Ascending aorta (tissue), 2 donors: ENCODE measurements around the gene EPN2. TPM values are rescaled to one million over a fixed set of nuclear protein-coding genes. Genes with fewer than 3 reads are reported as not detected.

Experiments
- DNase-seq, 2 donors: peaks; one replicate each; pipeline ENCODE4 v3.0.0-alpha.2; 2019; ENCODE audit warnings: low spot score in 2 of 2
- H3K27ac ChIP-seq, 2 donors: fragments of 200-600 bp; sonication (generic); one replicate each; pipeline ENCODE4 v1.5.1; 2016 to 2017; ENCODE audit warnings: mild to moderate bottlenecking in 1 of 2
- H3K27me3 ChIP-seq: fragments of 200-600 bp; sonication (generic); one replicate; pipeline ENCODE4 v1.5.1; 2017
- H3K36me3 ChIP-seq, 2 donors: fragments of 200-600 bp; sonication (generic); one replicate each; pipeline ENCODE4 v1.5.1; 2016
- H3K4me1 ChIP-seq, 2 donors: fragments of 200-600 bp; sonication (generic); one replicate each; pipeline ENCODE4 v1.5.1; 2016 to 2017; ENCODE audit warnings: mild to moderate bottlenecking in 1 of 2
- H3K4me3 ChIP-seq, 2 donors: fragments of 200-600 bp; sonication (generic); one replicate each; pipeline ENCODE4 v1.5.1; 2016 to 2017; ENCODE audit warnings: mild to moderate bottlenecking in 1 of 2
- H3K9me3 ChIP-seq, 2 donors: fragments of 200-600 bp; sonication (generic); one replicate each; pipeline ENCODE4 v1.5.1; 2016
- CTCF ChIP-seq, 3 experiments: fragments of 200-600 bp in 2 of 3; fragments of 450-650 bp in 1 of 3; sonication (generic) in 2 of 3; IDR thresholded peaks; one replicate each; pipeline ENCODE4 v1.5.1; 2016 to 2019; ENCODE audit warnings: antibody characterized with exemption in 3 of 3, mild to moderate bottlenecking in 1 of 3, moderate library complexity in 1 of 3
- intact Hi-C: fragments of 100-400 bp; cut with DNase I; formaldehyde crosslinking; loops from one replicate; pipeline ENCODE4 v1.15.1; 2023
- total RNA-seq: library from RNA; depleted of rRNA; stranded (reverse); fragments of >200 nt; gene quantifications from one replicate; pipeline ENCODE4 v1.1.0, GENCODE V29; 2016

Gene EPN2
- total RNA-seq, 1 donor from 2014 or later = 51.0 TPM

GRCh38 chr17:19371259-19372010 lies 134.3 kb downstream of the EPN2 start:
- TF ChIP-seq CTCF (IDR thresholded peaks at IDR 0.05) = no peak
- H3K27me3 ChIP-seq = no peaks in the 10 kb centered on the region
- no peaks in the 10 kb centered on the region for H3K36me3 ChIP-seq
- H3K9me3 ChIP-seq = no peaks in the 10 kb centered on the region
- no peak overlapping the region for H3K4me3 ChIP-seq
- DNase-seq = no peak
- no peak overlapping the region for H3K27ac ChIP-seq
- no peaks in the 10 kb centered on the region for H3K4me1 ChIP-seq
- intact Hi-C loops = no loop called here

GRCh38 chr17:19372011-19372370 lies 134.8 kb downstream of the EPN2 start:
- DNase-seq = peak in 1 of 2 donors; percentile 28
- Histone ChIP-seq H3K4me3 (no peak overlapping the region), H3K36me3 (no peaks in the 10 kb centered on the region), H3K9me3 (no peaks in the 10 kb centered on the region), H3K27me3 (no peaks in the 10 kb centered on the region), H3K27ac (no peak overlapping the region), H3K4me1 (peaks cover 0 to 3% of the 10 kb centered on the region in 2 donors)
- no peak for TF ChIP-seq CTCF (IDR thresholded peaks at IDR 0.05)
- intact Hi-C loops = no loop called here

- Histone ChIP-seq H3K27ac (no peak overlapping the region), H3K4me3 (no peak overlapping the region), H3K4me1 (peaks cover 0 to 5% of the 10 kb centered on the region in 2 donors), H3K36me3 (no peaks in the 10 kb centered on the region), H3K27me3 (no peaks in the 10 kb centered on the region), H3K9me3 (no peaks in the 10 kb centered on the region)
- DNase-seq = no peak
- intact Hi-C loops = no loop called here
- no peak for TF ChIP-seq CTCF (IDR thresholded peaks at IDR 0.05)
These were observed 135.3 kb downstream of the EPN2 start for GRCh38 chr17:19372439-19372838.

DNA sequence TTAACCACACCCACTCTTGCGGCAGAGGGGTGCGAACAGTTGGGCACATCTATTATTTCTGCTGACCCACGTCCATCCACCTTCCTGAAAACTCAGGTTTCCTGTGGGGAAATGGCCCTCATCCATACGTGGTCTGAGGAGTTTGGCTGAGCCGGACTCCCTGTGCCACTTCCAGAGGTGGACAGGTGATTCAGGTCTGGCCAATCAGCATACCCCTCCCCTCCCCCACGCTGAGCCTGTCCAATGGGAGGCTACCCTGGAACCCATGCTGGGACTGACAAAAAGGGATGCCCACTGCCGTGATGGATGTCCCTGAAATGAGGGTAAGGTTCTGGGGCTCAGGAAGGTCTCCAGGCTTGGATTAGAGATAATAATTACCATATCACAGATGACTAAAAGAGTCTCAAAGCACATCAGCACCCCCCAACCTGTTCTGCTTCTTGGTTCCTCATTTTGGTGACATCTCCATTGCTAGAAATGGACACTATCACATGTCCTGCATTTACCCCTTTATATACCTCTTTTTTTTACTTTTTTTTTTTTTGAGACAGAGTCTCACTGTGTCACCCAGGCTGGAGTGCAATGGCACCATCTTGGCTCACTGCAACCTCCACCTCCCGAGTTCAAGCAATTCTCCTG lies 135.8 kb downstream of the EPN2 start:
- H3K4me1 ChIP-seq = peaks cover 0 to 5% of the 10 kb centered on the region in 2 donors
- H3K4me3 ChIP-seq = no peak overlapping the region
- TF ChIP-seq CTCF (IDR thresholded peaks at IDR 0.05) = no peak
- H3K9me3 ChIP-seq = no peaks in the 10 kb centered on the region
- no peak for DNase-seq
- no peaks in the 10 kb centered on the region for H3K36me3 ChIP-seq
- intact Hi-C loops = no loop called here
- no peak overlapping the region for H3K27ac ChIP-seq
- no peaks in the 10 kb centered on the region for H3K27me3 ChIP-seq

GRCh38 chr17:19374136-19374535 lies 137.0 kb downstream of the EPN2 start:
- Histone ChIP-seq H3K9me3 (no peaks in the 10 kb centered on the region), H3K4me1 (peaks cover 0 to 7% of the 10 kb centered on the region in 2 donors), H3K27me3 (no peaks in the 10 kb centered on the region), H3K4me3 (no peak overlapping the region), H3K27ac (no peak overlapping the region), H3K36me3 (no peaks in the 10 kb centered on the region)
- DNase-seq = no peak
- TF ChIP-seq CTCF (IDR thresholded peaks at IDR 0.05) = no peak
- intact Hi-C loops = no loop called here
